Thyroid gland (tissue), 4 donors: ENCODE data around the gene UCN2.

Source experiments
- POLR2A ChIP-seq, 2 donors: fragments of 450-650 bp; IDR thresholded peaks; one replicate each; pipeline ENCODE4 v1.6.1; 2017; ENCODE audit warnings: antibody characterized with exemption in 2 of 2, mild to moderate bottlenecking in 2 of 2, moderate library complexity in 1 of 2
- TF ChIP-seq, protein P1 (sequence below), 6 experiments: fragments of 200-600 bp in 3 of 6; fragments of 450-650 bp in 3 of 6; sonication (generic) in 3 of 6; IDR thresholded peaks; one replicate each; pipeline ENCODE4 v1.5.1; 2016 to 2019; ENCODE audit warnings: antibody characterized with exemption in 6 of 6, mild to moderate bottlenecking in 2 of 6, inconsistent platforms in 1 of 6, moderate library complexity in 1 of 6

DNA sequence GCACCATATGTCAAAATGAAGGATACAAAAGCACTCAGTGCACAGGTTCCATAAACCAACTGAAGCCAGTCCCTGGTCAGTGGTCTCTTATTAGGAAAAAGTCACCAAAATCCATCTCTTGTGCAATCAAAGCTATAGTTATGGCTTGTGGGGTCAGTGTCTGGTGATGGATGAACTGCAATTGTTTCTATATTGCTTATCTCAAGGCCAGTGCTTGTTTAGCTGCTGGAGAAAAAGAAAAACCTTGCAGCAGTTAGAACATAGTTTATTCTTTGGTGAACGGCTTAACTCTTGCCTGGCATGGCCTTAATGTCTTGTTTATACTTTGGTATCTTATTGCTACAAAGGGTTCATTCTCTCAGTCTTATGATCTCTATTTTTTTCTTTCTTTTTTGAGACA lies 48.7 kb upstream of the UCN2 start:
- TF ChIP-seq, protein P1, sequence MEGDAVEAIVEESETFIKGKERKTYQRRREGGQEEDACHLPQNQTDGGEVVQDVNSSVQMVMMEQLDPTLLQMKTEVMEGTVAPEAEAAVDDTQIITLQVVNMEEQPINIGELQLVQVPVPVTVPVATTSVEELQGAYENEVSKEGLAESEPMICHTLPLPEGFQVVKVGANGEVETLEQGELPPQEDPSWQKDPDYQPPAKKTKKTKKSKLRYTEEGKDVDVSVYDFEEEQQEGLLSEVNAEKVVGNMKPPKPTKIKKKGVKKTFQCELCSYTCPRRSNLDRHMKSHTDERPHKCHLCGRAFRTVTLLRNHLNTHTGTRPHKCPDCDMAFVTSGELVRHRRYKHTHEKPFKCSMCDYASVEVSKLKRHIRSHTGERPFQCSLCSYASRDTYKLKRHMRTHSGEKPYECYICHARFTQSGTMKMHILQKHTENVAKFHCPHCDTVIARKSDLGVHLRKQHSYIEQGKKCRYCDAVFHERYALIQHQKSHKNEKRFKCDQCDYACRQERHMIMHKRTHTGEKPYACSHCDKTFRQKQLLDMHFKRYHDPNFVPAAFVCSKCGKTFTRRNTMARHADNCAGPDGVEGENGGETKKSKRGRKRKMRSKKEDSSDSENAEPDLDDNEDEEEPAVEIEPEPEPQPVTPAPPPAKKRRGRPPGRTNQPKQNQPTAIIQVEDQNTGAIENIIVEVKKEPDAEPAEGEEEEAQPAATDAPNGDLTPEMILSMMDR (IDR thresholded peaks at IDR 0.05) = no peak
- TF ChIP-seq POLR2A (IDR thresholded peaks at IDR 0.05) = no peak
